LNCaP clone FGC (cell line): ENCODE data around the gene USP21.
A peak's percentile ranks its signal among the peaks of the same experiment; 100 is the strongest.

Experiments
- DNase-seq: peaks from one replicate; pipeline ENCODE4 v3.0.0-alpha.2; 2011; ENCODE audit warnings: low read depth
- H3K4me3 ChIP-seq: 2 replicates; pipeline ENCODE4 v1.5.1; 2011; ENCODE audit warnings: mild to moderate bottlenecking, low read depth, low read length, control low read depth
- CTCF ChIP-seq: IDR thresholded peaks from 2 replicates; pipeline ENCODE4 v1.5.1; 2012; ENCODE audit warnings: mild to moderate bottlenecking; ENCODE audit not compliant: control insufficient read depth, insufficient read depth; ENCODE audit errors: extremely low read depth

Gene USP21

DNA sequence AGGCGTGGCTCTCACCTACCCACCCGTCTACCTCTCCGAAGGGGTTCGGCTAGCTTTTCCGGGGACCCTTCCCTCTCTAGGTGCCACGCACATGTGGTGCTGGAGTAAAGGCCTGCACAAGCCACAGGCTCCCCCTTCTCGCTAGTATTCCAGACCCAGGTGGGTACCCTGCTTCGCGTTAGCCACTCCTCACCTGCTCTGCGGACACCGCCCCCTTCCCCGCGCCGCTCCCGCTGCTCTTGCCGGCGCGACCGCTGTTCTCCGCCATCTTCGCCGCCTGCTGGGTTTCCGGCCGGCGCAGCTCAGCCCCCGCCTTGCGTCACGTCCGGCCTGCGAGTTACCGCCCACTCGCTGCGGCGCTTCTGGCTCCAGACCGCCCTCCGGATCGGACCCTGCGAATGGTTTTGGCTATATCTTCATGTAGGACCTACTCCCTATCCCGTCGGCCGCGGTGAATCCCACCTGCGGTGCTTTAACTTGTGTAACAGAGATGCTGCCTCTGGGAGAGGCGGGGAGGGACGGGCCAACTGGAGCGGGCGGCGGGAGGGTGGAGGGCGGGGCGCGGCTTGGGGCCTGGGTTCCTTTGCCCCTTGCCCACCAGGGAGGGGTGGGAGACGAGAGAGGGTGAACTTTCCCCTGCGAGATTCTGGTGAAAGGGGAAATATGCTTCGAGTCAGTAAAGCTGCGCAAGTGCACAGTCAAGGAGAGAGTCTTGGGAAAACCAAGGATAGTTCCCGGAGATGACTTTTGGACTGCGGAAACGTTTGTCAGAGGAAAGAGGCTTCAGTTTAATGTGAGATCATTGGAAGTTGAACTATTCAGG is 41.3 kb upstream of the USP21 start, which contains the start of the genes NIT1 and PFDN2:
Gene NIT1, plus strand, starts transcription at position 347 of the 823 bp plus-strand sequence. Its CDS starts 72 bp downstream, at position 419.
Gene PFDN2, minus strand, starts transcription at position 279 of the 823 bp plus-strand sequence. Its CDS starts 11 bp downstream, at position 268.
- no peak for TF ChIP-seq CTCF
- DNase-seq, result peak; percentile 37
- H3K4me3 ChIP-seq, result peak within 1 kb of the TSS; percentile 100

GRCh38 chr1:161119092-161119903 is 40.0 kb upstream of the USP21 start:
- peak; percentile 42 for TF ChIP-seq CTCF
- H3K4me3 ChIP-seq, result peak overlapping the region; percentile 100
- DNase-seq, result no peak

DNA sequence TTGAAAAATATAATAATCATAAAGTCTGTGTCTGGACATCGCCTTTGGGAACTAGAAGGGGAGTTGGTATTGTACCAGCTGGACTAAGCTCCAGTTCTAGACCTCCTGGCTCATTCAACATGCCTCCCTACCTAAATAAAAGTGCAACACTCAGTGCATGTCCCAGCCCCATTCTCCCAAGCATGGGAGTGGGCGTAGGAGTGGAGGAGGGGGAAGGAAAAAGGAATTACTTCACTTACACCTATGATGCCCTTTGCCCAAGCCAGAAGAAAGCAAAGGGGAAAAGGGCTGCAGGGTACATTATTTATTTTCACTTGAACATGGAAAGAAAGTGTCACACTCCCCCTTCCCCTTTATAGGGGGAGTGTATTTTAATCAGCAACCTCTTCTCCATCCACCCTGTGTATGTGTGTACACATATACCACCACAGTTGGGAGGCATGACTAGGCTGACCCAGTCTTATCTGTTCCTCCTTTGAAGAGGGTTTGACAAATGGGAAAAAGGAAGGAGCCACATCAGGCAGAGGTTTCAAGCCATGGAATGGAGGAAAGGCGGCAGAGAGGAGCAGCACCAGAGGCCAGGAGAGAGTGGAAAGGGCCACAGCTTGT is 38.2 kb upstream of the USP21 start:
- TF ChIP-seq CTCF, result no peak
- DNase-seq, result no peak
- H3K4me3 ChIP-seq, result no peak overlapping the region

DNA sequence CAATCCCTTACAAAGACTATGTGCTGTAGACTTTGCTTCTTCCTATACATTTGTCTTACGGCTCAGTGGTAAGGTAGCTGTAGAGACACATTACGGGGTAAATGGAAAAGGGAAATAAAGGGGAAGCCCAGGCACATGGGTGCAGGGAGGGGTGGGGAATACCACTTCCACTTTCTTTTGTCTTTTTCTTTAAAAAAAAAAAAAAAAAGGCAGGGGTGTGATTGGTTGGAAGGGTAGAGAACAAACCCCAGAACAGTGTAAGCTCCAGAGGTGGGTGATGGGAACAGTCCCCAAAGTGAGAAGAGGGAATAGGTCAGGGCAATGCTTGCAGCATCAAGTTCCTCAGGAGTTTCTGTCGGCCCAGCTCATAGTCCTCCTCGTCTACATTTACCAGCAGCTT is 37.5 kb upstream of the USP21 start:
- no peak overlapping the region for H3K4me3 ChIP-seq
- no peak for DNase-seq
- no peak for TF ChIP-seq CTCF

DNA sequence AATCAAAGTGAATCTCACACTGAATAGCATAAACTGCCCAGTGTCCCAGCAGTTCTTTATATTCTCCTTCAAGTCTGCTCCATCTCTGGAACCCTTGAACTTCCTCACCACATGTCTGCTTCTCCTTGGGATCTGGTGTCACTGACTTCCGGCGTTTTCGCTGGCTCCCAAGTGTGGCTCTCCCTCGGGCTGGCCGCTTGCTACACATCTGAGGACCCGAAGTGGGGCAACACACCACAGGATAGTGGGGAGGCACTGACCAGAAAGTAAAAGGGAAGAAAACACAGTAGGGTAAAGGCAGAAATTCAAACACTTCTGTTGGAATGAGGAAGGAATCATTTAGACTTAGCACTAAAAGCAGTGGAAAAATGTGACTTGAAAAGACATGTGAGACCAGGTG is 36.3 kb upstream of the USP21 start:
- no peak for TF ChIP-seq CTCF
- no peak for DNase-seq
- no peak overlapping the region for H3K4me3 ChIP-seq

DNA sequence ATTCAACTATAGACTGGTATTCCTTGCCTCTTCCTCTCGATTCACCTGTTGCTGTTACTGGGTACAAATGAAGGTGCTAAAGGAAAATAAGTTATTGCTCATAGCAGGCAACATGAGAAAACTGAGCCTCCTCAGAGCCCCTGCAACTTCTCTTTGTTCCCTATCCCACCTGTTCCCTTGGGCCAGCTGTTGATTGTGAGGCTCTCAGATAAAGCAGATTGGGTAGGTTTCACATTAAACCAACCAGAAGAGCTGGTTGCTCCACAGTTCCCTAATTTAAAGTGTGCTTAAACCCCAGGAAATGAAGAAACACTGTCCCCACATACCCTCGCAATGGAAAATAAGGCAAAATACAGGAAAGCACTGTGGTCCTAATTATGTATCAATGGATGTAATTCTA is 31.7 kb upstream of the USP21 start:
- no peak overlapping the region for H3K4me3 ChIP-seq
- TF ChIP-seq CTCF, result no peak
- DNase-seq, result no peak
